K562 treated with DMSO at 1 percent for 24 hours (cell line): Measurements from ENCODE around the gene KIR2DL3. TPM values are rescaled to one million over a fixed set of nuclear protein-coding genes. Genes with fewer than 3 reads are reported as not detected.

ENCODE experiments used
- total RNA-seq: library from RNA; unstranded; fragments of 300-600 nt; gene quantifications from 2 replicates; pipeline ENCODE4 v1.2.3, GENCODE V29; 2022; ENCODE audit warnings: low read depth; ENCODE audit not compliant: insufficient read depth

The KIR2DL3 gene
- not detected in 2 replicates for total RNA-seq

DNA sequence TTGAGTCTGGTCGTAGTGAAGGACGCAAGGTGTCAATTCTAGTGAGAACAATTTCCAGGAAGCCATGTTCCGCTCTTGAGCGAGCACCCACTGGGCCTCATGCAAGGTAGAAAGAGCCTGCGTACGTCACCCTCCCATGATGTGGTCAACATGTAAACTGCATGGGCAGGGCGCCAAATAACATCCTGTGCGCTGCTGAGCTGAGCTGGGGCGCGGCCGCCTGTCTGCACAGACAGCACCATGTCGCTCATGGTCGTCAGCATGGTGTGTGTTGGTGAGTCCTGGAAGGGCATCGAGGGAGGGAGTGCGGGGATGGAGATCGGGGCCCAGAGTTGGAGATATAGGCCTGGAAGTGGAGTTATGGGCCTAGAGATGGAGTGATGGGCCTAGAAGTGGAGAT, at the start of gene KIR2DL3:
KIR2DL3 (plus strand) TSS at position 208 of the 400 bp plus-strand sequence; CDS start at position 241, 33 bp downstream.

DNA sequence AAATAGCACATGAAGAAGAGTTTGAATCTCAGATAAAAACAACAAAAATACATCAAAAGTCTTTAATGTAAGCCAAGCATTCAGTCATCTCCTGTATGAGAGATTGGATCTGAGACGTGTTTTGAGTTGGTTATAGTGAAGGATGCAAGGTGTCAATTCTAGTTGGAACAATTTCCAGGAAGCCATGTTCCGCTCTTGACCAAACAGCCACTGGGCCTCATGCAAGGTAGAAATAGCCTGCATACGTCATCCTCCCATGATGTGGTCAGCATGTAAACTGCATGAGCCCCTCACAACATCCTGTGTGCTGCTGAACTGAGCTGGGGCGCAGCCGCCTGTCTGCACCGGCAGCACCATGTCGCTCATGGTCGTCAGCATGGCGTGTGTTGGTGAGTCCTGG, 14.2 kb upstream of the KIR2DL3 start, which contains the start of gene KIR3DL3:
KIR3DL3 (plus strand) TSS at position 301 of the 400 bp plus-strand sequence; CDS start at position 356, 55 bp downstream.

DNA sequence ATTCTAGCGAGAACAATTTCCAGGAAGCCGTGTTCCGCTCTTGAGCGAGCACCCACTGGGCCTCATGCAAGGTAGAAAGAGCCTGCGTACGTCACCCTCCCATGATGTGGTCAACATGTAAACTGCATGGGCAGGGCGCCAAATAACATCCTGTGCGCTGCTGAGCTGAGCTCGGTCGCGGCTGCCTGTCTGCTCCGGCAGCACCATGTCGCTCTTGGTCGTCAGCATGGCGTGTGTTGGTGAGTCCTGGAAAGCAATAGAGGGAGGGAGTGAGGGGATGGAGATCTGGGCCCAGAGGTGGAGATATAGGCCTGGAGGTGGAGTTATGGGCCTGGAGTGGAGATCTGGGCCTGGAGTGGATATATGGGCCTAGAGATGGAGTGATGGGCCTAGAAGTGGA, 31.3 kb downstream of the KIR2DL3 start, which contains the start of gene KIR2DL1:
KIR2DL1 (plus strand) TSS at position 148 of the 400 bp plus-strand sequence; CDS start at position 206, 58 bp downstream.

Other genes with a start within 250 kb of the KIR2DL3 start
- gene LAIR2, start 235.7 kb upstream of the KIR2DL3 start, total RNA-seq = not detected in 2 replicates
- gene LILRA2, start 164.7 kb upstream of the KIR2DL3 start, total RNA-seq = 9.5 and 12.6 TPM in 2 replicates
- gene LILRA1, start 144.9 kb upstream of the KIR2DL3 start, total RNA-seq = not detected in 2 replicates
- gene LILRB1, start 108.0 kb upstream of the KIR2DL3 start, total RNA-seq = not detected in 2 replicates
- gene LILRB4, start 75.5 kb upstream of the KIR2DL3 start, total RNA-seq = not detected in 2 replicates
- not detected in 2 replicates for gene KIR3DL3, start 14.1 kb upstream of the KIR2DL3 start, total RNA-seq
- not detected in 2 replicates for gene KIR2DL1, start 31.3 kb downstream of the KIR2DL3 start, total RNA-seq
- gene KIR2DL4, start 65.1 kb downstream of the KIR2DL3 start, total RNA-seq = not detected in 2 replicates
- gene KIR3DL1, start 78.0 kb downstream of the KIR2DL3 start, total RNA-seq = not detected in 2 replicates
- not detected in 2 replicates for gene KIR2DS4, start 94.2 kb downstream of the KIR2DL3 start, total RNA-seq
- gene KIR3DL2, start 111.9 kb downstream of the KIR2DL3 start, total RNA-seq = not detected in 2 replicates
- not detected in 2 replicates for gene FCAR, start 135.7 kb downstream of the KIR2DL3 start, total RNA-seq
- gene NCR1, start 167.6 kb downstream of the KIR2DL3 start, total RNA-seq = not detected in 2 replicates
- gene NLRP7, start 209.0 kb downstream of the KIR2DL3 start, total RNA-seq = 0.13 TPM in 1 of 2 replicates, not detected in the other
- gene NLRP2, start 227.9 kb downstream of the KIR2DL3 start, total RNA-seq = 36.5 and 37.5 TPM in 2 replicates